ENCODE data around the gene MOBP.
"Not testable (repeated sequence)": the region's sequence is repeated elsewhere in the genome, so short reads cannot be mapped to it uniquely, and the experiment has no call there.

The MOBP gene

GRCh38 chr3:39467394-39468107 is at the start of gene MOBP:
TSS of gene MOBP (plus strand) at chr3:39467680. CDS start at chr3:39502070, 34,390 bp downstream.
- H3K27ac ChIP-seq: no peak within 1 kb of the TSS
- no peak for TF ChIP-seq CTCF (conservative IDR thresholded peaks at IDR 0.05; ENCODE audit: low read depth)
- CTCF ChIA-PET: no interaction called here
- DNase-seq (ENCODE audit: low spot score): no peak
- POLR2A ChIA-PET (ENCODE audit: low non-redundant PET): no interaction called here

GRCh38 chr3:39418556-39419225 is 48.8 kb upstream of the MOBP start:
- DNase-seq (ENCODE audit: low spot score); H3K27ac ChIP-seq; CTCF ChIA-PET; POLR2A ChIA-PET (ENCODE audit: low non-redundant PET): not testable (repeated sequence)

GRCh38 chr3:39419742-39420315 is 47.7 kb upstream of the MOBP start:
- H3K27ac ChIP-seq: no peak overlapping the region
- ChIA-PET CTCF (interaction anchor here (0.5 kb wide), 1 partner anchor 107 kb away, joined by 4 read pairs; no protein-coding TSS in a partner anchor), POLR2A (ENCODE audit: low non-redundant PET) (no interaction called here)
- no peak for DNase-seq (ENCODE audit: low spot score)
- no peak for TF ChIP-seq CTCF (conservative IDR thresholded peaks at IDR 0.05; ENCODE audit: low read depth)

GRCh38 chr3:39420543-39420942 is 46.9 kb upstream of the MOBP start:
- H3K27ac ChIP-seq: no peak overlapping the region
- ChIA-PET CTCF (interaction anchor here (0.5 kb wide), 1 partner anchor 106 kb away, joined by 4 read pairs; no protein-coding TSS in a partner anchor), POLR2A (ENCODE audit: low non-redundant PET) (no interaction called here)
- no peak for TF ChIP-seq CTCF (conservative IDR thresholded peaks at IDR 0.05; ENCODE audit: low read depth)
- DNase-seq (ENCODE audit: low spot score): no peak

GRCh38 chr3:39423436-39423970 is 44.0 kb upstream of the MOBP start:
- DNase-seq (ENCODE audit: low spot score): no peak
- CTCF ChIA-PET: no interaction called here
- POLR2A ChIA-PET (ENCODE audit: low non-redundant PET): no interaction called here
- H3K27ac ChIP-seq: no peak overlapping the region
- no peak for TF ChIP-seq CTCF (conservative IDR thresholded peaks at IDR 0.05; ENCODE audit: low read depth)

GRCh38 chr3:39426312-39426711 is 41.2 kb upstream of the MOBP start:
- DNase-seq (ENCODE audit: low spot score): no peak
- no peak overlapping the region for H3K27ac ChIP-seq
- no peak for TF ChIP-seq CTCF (conservative IDR thresholded peaks at IDR 0.05; ENCODE audit: low read depth)
- POLR2A ChIA-PET (ENCODE audit: low non-redundant PET): no interaction called here
- CTCF ChIA-PET: no interaction called here

- H3K27ac ChIP-seq: no peak overlapping the region
- no peak for DNase-seq (ENCODE audit: low spot score)
- ChIA-PET POLR2A (ENCODE audit: low non-redundant PET) (no interaction called here), CTCF (no interaction called here)
- TF ChIP-seq CTCF (conservative IDR thresholded peaks at IDR 0.05; ENCODE audit: low read depth): no peak
These were observed 40.0 kb upstream of the MOBP start for GRCh38 chr3:39427506-39427905.

All from RWPE1 (cell line).